ENCODE data around the gene PI16. TPM values are rescaled to one million over a fixed set of nuclear protein-coding genes. Genes with fewer than 3 reads are reported as not detected.
A peak's percentile ranks its signal among the peaks of the same experiment; 100 is the strongest.

PI16 gene
- total and polyA plus RNA-seq, 2 of the 13 experiments (the other 11 are each of a cell fraction or from before 2014, with no cell fraction given) = not detected

DNA sequence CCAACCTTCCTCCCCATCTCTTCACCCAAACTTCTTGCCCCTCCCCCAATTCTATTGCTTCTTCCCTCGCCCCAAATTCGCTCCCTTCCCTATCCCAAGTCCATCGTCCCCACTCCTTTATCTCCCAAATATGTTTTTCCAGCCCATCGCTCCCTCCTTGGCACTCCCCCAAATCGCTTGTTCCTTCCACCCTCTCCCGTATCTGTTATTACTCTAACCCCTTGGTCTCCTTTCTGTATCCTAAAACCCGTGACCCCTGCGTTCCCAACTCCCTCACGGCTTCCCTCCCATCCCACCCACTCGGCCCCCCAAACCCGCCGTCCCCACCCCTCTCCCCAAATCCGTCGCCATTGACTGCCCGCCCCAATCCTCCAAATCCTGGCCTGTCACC lies 30.9 kb downstream of the PI16 start:
- no peak for DNase-seq (ENCODE audit: low spot score)
- ChIA-PET POLR2A (interaction anchor here (0.7 to 2.2 kb wide), 23 partner anchors 8 to 833 kb away, joined by 3 to 17 read pairs (median 4); partner anchors contain the start of genes PIM1, PPIL1 and SRSF3), CTCF (ENCODE audit: low intra/inter-chr PET ratio, low total read pairs) (no interaction called here)
- in situ Hi-C loops (cut with HindIII; ENCODE audit: extremely low pct_ligation_motif_present, low pct_unique_long_range_greater_than_20kb) (no loop called here), intact Hi-C loops (cut with micrococcal nuclease; ENCODE audit: unreplicated experiment) (no loop called here)
- BruUV-seq (replicated peaks) = no TSS peak
- Histone ChIP-seq H4K20me1 (ENCODE audit: insufficient read depth, low read length) (peaks cover 6% of the 10 kb centered on the region), H3K4me1 (ENCODE audit: insufficient read depth, low read length) (peaks cover 30% of the 10 kb centered on the region), H2AFZ (ENCODE audit: low read length) (no peak overlapping the region), H3K79me2 (ENCODE audit: insufficient read depth, low read length) (peaks cover 55% of the 10 kb centered on the region), H3K9me3 (ENCODE audit: low read length) (no peaks in the 10 kb centered on the region), H3K4me2 (ENCODE audit: low read depth, low read length) (peak overlapping the region; percentile 95), H3K36me3 (replicated peaks in 1 of 2; ENCODE audit: control insufficient read depth in 1 of 2, insufficient read depth in 2 of 2, low read length in 2 of 2) (peaks cover 4 to 11% of the 10 kb centered on the region in 2 experiments; a peak in 3 of 5 replicates), H3K4me3 (replicated peaks in 1 of 3; ENCODE audit: insufficient read depth in 1 of 3, low read depth in 2 of 3, low read length in 3 of 3) (peak overlapping the region; percentile 71 to 99 (median 91)), H3K27me3 (ENCODE audit: control insufficient read depth in 1 of 2, insufficient read depth in 2 of 2, low read length in 2 of 2) (peaks cover 0 to 11% of the 10 kb centered on the region in 2 experiments; a peak in 3 of 5 replicates), H3K9ac (ENCODE audit: insufficient read depth, low read depth, low read length) (peak overlapping the region; percentile 80), H3K27ac (ENCODE audit: extremely low read length, insufficient read depth, low read length) (peak overlapping the region; percentile 74)
- ATAC-seq = no peak
- WGBS (ENCODE audit: low lambda C conversion rate) = under 1% methylated on average over 15 of the region's 15 CpGs
- TF ChIP-seq TEAD2 (CRISPR knock-in tag; IDR thresholded peaks at IDR 0.05) = no peak
- peak; percentile 7 for TF ChIP-seq PCBP2 (optimal IDR thresholded peaks at IDR 0.05; ENCODE audit: low read depth, low read length, poor library complexity, severe bottlenecking)
- 0 out of 2 replicates have a peak, but pooled peaks have one; percentile 55 for TF ChIP-seq PRMT3 (CRISPR knock-in tag; IDR thresholded peaks at IDR 0.05; ENCODE audit: borderline replicate concordance, low read depth)
- no peak for TF ChIP-seq CREM (IDR thresholded peaks at IDR 0.05)
- TF ChIP-seq CREM (CRISPR knock-in tag; IDR thresholded peaks at IDR 0.05) = no peak
- 0 out of 2 replicates have a peak, but pooled peaks have one; percentile 15 for TF ChIP-seq JUNB (CRISPR knock-in tag; IDR thresholded peaks at IDR 0.05; ENCODE audit: borderline replicate concordance)
- 0 out of 2 replicates have a peak, but pooled peaks have one; percentile 53 for TF ChIP-seq ZNF850 (CRISPR knock-in tag; conservative IDR thresholded peaks at IDR 0.05)
- TF ChIP-seq, protein P1, sequence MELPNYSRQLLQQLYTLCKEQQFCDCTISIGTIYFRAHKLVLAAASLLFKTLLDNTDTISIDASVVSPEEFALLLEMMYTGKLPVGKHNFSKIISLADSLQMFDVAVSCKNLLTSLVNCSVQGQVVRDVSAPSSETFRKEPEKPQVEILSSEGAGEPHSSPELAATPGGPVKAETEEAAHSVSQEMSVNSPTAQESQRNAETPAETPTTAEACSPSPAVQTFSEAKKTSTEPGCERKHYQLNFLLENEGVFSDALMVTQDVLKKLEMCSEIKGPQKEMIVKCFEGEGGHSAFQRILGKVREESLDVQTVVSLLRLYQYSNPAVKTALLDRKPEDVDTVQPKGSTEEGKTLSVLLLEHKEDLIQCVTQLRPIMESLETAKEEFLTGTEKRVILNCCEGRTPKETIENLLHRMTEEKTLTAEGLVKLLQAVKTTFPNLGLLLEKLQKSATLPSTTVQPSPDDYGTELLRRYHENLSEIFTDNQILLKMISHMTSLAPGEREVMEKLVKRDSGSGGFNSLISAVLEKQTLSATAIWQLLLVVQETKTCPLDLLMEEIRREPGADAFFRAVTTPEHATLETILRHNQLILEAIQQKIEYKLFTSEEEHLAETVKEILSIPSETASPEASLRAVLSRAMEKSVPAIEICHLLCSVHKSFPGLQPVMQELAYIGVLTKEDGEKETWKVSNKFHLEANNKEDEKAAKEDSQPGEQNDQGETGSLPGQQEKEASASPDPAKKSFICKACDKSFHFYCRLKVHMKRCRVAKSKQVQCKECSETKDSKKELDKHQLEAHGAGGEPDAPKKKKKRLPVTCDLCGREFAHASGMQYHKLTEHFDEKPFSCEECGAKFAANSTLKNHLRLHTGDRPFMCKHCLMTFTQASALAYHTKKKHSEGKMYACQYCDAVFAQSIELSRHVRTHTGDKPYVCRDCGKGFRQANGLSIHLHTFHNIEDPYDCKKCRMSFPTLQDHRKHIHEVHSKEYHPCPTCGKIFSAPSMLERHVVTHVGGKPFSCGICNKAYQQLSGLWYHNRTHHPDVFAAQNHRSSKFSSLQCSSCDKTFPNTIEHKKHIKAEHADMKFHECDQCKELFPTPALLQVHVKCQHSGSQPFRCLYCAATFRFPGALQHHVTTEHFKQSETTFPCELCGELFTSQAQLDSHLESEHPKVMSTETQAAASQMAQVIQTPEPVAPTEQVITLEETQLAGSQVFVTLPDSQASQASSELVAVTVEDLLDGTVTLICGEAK (IDR thresholded peaks at IDR 0.05) = peak; percentile 3; the same call in 1 of the 2 replicates
- TF ChIP-seq, protein P1 (CRISPR knock-in tag; IDR thresholded peaks at IDR 0.05) = no peak
- TF ChIP-seq BRD4 (CRISPR knock-in tag; IDR thresholded peaks at IDR 0.05) = 0 out of 2 replicates have a peak, but pooled peaks have one; percentile 16
- TF ChIP-seq ZNF564 (CRISPR knock-in tag; IDR thresholded peaks at IDR 0.05) = 0 out of 2 replicates have a peak, but pooled peaks have one; percentile 5
- 0 out of 2 replicates have a peak, but pooled peaks have one; percentile 6 for TF ChIP-seq ZXDC (CRISPR knock-in tag; IDR thresholded peaks at IDR 0.05)
- no peak for FAIRE-seq

All from HepG2 (cell line).